ENCODE results near the gene SMOC2.

Gene SMOC2

GRCh38 chr6:168448243-168448855, 7.4 kb downstream of the SMOC2 start:
- DNase-seq, result no peak

DNA sequence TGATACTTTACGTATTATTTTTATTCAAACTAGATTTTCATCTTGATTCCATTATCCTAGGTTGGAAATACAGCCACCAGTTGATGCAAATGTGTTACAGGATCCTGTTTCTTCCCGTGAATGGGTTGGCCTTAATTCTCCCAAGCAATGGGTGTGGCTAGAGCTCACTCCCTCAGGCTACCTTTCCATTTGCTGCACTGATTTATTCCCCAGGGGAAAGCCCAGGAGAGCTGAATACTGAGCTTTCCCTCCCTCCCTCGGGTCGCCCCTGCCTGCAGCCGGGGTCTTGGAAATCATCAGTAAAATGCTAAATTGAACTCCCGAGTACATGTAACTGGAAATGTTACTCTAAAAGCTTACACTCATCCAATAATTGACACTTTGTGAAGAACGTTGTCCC, 9.9 kb downstream of the SMOC2 start:
- DNase-seq, result no peak

- no peak for DNase-seq
Observed at GRCh38 chr6:168451805-168452517, 11.0 kb downstream of the SMOC2 start.

- DNase-seq, result no peak
Observed at GRCh38 chr6:168452685-168453377, 11.8 kb downstream of the SMOC2 start.

DNA sequence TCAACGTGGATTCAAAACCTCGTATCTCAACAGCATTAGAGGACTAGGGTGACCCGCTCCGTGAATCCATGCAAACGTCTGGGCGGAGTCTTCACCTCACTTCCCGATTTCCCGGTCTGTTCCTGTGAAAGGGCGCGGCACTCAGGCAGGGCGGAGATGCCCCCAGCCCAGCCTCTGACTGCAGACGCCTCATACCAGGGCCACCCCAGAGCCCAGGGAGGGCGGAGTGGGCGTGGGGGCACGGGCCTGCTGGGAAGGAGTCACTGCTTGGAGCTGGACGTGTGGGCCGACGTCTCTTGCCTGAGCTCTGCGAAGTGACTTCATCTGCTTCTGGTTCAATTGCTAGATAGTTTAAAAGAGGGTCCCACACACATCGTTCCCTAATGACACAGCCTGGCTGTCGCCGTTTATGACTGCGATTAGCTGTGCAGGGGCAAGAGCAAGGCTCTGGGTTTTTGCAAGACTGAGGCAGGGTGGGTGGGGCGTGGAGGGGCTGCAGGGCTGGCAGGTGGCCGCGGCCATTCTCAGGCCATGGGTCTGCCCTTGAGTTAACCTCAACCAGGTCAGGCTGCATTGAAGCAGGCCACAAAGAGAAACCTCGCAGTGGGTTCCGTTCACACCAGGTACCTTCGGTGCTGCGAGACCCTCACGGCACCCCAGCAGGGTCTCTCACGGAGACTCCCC, 15.0 kb downstream of the SMOC2 start:
- no peak for DNase-seq

GRCh38 chr6:168456907-168457652, 16.1 kb downstream of the SMOC2 start:
- no peak for DNase-seq

- no peak for DNase-seq
Observed at GRCh38 chr6:168457653-168457934, 16.6 kb downstream of the SMOC2 start.

DNA sequence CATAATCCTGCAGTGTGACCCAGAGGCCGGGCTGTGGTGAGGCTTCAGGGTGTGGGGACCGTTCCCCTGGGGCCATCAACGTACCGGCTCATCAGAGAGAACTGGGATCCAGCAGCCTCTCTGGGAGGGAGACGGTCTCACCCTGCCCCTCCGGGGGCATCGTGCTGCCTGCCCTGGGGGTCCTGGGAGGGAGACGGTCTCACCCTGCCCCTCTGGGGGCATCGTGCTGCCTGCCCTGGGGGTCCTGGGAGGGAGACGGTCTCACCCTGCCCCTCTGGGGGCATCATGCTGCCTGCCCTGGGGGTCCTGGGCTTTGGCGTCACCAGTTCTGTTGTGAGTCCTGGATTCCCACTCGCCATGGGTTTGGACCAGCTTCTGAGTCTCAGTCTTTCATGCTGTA, 17.1 kb downstream of the SMOC2 start:
- DNase-seq, result no peak

GRCh38 chr6:168459572-168459971, 18.6 kb downstream of the SMOC2 start:
- DNase-seq, result no peak

- DNase-seq, result no peak
Observed at GRCh38 chr6:168462289-168462853, 21.4 kb downstream of the SMOC2 start.

DNA sequence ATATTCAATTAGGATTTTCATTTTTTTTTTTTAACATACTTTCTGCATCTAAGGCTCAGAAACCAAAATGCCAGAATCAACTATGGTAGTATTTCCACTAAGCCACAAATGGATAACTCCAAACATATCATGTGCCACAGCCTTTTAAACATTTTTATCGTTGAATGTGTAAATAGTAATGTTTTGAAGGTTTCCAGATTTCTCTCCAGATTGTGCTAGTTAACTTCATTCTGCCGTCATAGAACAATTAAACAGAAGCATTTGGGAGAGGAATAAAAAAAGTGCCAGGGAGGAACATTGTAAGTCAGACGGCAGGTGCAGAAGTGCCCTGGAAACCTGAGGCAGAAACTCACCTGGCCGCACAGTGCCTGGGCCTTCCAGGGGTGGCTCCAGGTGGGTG, 23.6 kb downstream of the SMOC2 start:
- DNase-seq, result no peak

GRCh38 chr6:168468045-168468444, 27.1 kb downstream of the SMOC2 start:
- no peak for DNase-seq

DNA sequence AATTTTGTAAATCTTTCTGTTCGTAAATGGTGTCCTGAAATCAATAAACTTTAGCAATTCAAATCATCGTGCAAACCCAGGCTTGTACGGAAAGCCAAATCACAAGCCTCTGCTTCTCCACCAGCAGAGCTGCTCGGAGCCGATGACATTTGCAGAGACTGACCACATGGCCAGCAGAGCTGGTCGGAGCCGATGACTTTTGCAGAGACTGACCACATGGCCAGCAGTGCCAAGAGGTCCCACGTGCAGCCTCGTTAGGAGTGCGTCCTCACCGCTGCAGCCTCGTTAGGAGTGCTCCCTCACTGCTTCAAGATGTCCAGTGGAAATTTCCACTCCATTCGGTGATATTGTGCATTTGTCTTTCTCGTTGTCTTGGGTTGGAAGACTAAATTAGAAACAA, 28.5 kb downstream of the SMOC2 start:
- no peak for DNase-seq

DNA sequence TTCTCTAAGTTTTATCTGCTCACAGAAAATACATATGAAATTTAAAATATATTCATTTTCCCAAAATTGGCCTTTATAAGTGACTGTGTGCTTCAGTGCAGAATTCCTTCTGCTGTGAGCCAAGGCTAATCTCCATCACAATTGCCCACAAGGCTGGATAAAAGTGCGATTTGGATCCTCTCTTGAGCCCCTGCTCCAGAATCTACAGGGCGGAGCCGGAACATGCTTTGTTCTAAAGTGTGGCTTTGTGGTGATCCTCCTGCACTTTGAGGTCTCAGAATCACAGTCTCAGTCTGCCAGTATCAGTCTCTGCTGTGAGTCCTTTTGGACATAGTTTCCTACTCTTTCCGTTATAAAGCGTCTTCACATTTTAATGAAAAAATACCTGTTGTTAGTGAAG, 28.9 kb downstream of the SMOC2 start:
- DNase-seq, result no peak

DNA sequence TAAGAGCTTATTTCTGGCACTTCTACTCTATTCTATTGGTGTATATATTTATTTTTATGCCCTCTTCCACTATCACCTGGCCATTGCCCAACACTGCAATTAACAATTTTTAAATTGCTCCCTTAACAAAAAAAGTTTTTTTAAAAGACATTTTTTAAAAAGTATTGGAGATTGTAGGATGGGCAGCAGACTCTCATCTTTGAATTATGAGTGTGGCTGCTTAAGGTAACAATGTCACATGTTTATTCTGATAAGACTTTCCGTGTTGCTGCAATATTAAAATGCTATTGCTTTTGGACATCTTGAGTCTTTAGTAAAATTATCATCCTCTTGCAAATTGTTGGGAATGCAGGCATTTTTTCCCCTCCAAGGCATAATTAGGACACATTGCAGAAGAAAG, 31.4 kb downstream of the SMOC2 start:
- DNase-seq, result no peak

DNA sequence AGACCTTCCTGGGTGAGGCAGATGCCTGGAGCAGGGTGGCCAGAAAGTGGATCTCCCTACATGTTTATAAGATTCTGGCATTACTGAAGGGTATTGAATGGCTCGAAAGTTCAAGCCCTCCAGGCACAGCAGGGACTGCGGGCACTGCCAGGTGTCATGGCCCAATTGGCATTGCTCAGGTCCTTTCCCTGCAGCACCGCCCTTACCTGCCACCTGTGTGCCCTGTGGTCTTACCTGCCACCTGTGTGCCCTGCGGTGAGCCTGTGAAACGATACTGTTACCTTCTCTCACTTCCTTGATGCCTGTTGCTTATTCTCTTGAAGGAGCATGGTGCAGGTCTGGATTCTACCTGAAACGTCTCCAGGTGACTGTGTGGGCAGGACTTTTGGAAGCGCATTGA, 32.2 kb downstream of the SMOC2 start:
- no peak for DNase-seq

GRCh38 chr6:168475188-168476013, 34.4 kb downstream of the SMOC2 start:
- no peak for DNase-seq

DNA sequence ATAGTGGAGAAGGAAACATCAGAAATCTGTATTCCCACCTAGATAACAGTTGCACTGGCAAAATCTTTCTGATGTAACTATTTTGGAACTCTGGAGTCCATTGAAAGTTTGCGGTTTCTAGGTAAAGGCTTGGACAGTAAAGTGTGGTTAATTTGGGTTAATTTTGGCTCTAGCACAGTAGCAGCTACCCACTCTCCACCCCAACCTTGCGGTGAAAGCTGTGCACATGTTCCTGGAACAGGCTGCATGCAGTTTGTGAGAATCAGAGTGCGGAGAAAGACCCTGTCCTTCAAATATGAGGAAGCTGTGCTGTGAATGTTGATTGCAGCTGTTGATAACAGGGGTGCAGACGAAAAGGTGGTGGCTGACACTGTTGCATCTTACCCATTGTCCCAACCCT, 38.4 kb downstream of the SMOC2 start:
- DNase-seq, result no peak

DNA sequence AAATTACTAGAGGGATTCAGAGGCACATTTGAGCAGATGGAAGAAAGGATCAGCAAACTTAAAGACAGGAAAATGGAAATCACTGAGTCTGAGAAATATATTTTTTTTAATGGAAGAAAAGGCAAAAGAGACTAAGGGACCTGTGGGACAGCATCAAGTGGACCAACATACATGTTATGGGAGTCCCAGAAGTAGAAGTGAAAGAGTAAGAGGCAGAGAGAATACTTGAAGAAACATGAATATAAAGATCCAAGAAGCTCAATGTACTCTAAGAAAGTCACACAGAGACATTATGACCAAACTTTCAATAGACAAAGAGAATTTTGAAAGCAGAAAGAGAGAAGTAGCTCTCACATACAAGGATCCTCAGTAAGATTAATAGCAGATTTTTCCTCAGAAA, 39.5 kb downstream of the SMOC2 start:
- no peak for DNase-seq

GRCh38 chr6:168485818-168486217, 44.8 kb downstream of the SMOC2 start:
- no peak for DNase-seq

DNA sequence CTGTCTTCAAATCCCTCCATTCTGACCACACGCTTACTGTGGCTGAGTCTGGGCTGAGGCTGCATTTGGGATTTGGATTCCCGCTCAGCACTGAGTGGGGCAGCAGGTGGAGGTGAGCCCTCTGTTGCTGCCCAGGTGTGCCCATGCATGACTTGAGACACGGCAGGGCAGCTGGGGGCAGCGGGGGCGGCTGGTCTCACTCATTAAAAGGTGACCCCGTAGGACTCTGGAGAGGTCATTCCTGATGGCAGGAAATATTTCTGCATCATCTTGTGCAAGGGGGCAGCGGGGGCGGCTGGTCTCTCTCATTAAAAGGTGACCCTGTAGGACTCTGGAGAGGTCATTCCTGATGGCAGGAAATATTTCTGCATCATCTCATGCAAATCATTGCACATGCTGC, 49.8 kb downstream of the SMOC2 start:
- DNase-seq, result no peak

DNA sequence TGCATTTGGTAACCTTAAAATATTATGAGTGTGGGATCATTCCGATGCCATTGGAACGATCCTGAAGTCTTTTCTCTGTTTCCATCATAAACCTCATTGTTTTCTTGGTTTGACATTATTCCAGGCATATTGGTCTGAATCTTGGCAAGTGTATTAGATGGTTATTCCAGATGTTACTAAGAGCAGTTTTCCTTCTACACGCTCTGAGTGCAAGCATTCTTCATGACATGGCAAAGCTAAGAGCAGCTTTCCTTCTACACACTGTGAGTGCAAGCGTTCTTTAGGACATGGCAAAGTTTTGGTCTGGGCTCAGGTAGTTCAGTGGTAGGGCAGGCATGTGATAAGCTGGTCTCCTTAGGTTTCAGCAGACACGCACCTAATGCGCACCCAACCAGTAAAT, 53.0 kb downstream of the SMOC2 start:
- no peak for DNase-seq
